Panc1 (cell line): ENCODE results near the gene MYADM. TPM values are rescaled to one million over a fixed set of nuclear protein-coding genes. Genes with fewer than 3 reads are reported as not detected.

ENCODE experiments used
- ATAC-seq: fragments of 200-7000 bp; cut with Tn5 transposase; 2 replicates; pipeline ENCODE4 v1.9.1; 2020; ENCODE audit warnings: mild to moderate bottlenecking, moderate library complexity
- BruUV-seq: library from RNA; stranded (reverse); fragments of 400-500 nt; replicated peaks from 2 replicates; lab custom pipeline; 2021; lab: Mats Ljungman, UMichigan
- CTCF ChIA-PET: fragments of 300-600 bp; sonication (Branson Sonifier 250); formaldehyde crosslinking; loops from one replicate; lab custom pipeline; 2022; ENCODE audit warnings: antibody characterized with exemption; lab: Charles Lee
- POLR2A ChIA-PET: fragments of 300-600 bp; sonication (Branson Sonifier 250); formaldehyde crosslinking; loops from one replicate; lab custom pipeline; 2022; ENCODE audit warnings: antibody characterized with exemption; lab: Charles Lee
- DNase-seq: peaks from one replicate; pipeline ENCODE4 v3.0.0-alpha.2; 2010; ENCODE audit warnings: low read depth, low spot score
- H3K27ac ChIP-seq: 2 replicates; pipeline ENCODE4 v1.5.1; 2011; ENCODE audit warnings: mild to moderate bottlenecking, low read length, inconsistent platforms
- H3K27me3 ChIP-seq: fragments of 200-500 bp; sonication (Bioruptor generic); 2 replicates; pipeline ENCODE4 v1.6.0; 2014; ENCODE audit warnings: low read length, inconsistent platforms; ENCODE audit not compliant: control insufficient read depth, insufficient read depth
- H3K36me3 ChIP-seq: fragments of 200-500 bp; sonication (Bioruptor generic); 2 replicates; pipeline ENCODE4 v1.5.1; 2014; ENCODE audit warnings: inconsistent platforms, mild to moderate bottlenecking, low read length, moderate library complexity; ENCODE audit not compliant: control insufficient read depth, insufficient read depth
- H3K4me1 ChIP-seq: 2 replicates; pipeline ENCODE4 v1.5.1; 2011; ENCODE audit warnings: inconsistent platforms, mild to moderate bottlenecking, low read length, moderate library complexity; ENCODE audit not compliant: control insufficient read depth, insufficient read depth
- H3K4me3 ChIP-seq, 2 experiments: 2 replicates each; pipeline ENCODE4 v1.5.1; 2011 to 2012; ENCODE audit warnings: low read depth in 2 of 2, low read length in 2 of 2, mild to moderate bottlenecking in 2 of 2, inconsistent platforms in 1 of 2, moderate library complexity in 1 of 2
- H3K9me3 ChIP-seq: fragments of 200-500 bp; sonication (Bioruptor generic); 2 replicates; pipeline ENCODE4 v1.5.1; 2014; ENCODE audit warnings: low read depth, mild to moderate bottlenecking, inconsistent platforms, low read length, moderate library complexity; ENCODE audit not compliant: control insufficient read depth, insufficient read depth
- CTCF ChIP-seq: fragments of 450-650 bp; IDR thresholded peaks from 2 replicates; pipeline ENCODE4 v1.5.1; 2017; ENCODE audit warnings: mild to moderate bottlenecking
- POLR2AphosphoS5 ChIP-seq: IDR thresholded peaks from 2 replicates; pipeline ENCODE4 v1.6.1; 2012; ENCODE audit warnings: mild to moderate bottlenecking, low read depth, low read length, moderate library complexity
- SIN3A ChIP-seq: IDR thresholded peaks from 2 replicates; pipeline ENCODE4 v1.6.1; 2012; ENCODE audit warnings: low read depth, mild to moderate bottlenecking, low read length, moderate library complexity, borderline replicate concordance; ENCODE audit not compliant: insufficient read depth
- TCF7L2 ChIP-seq: IDR thresholded peaks from 2 replicates; pipeline ENCODE4 v1.6.1; 2011; ENCODE audit warnings: mild to moderate bottlenecking, low read depth, low read length, inconsistent platforms
- in situ Hi-C: cut with HindIII; loops from 2 replicates; pipeline ENCODE4 v1.10.0; 2016; ENCODE audit warnings: low sequenced_read_pairs, low pct_unique_long_range_greater_than_20kb
- intact Hi-C: fragments of 100-400 bp; cut with micrococcal nuclease; formaldehyde crosslinking; loops from one replicate; pipeline ENCODE4 v1.10.0; 2022; ENCODE audit not compliant: unreplicated experiment
- total RNA-seq: library from RNA; stranded (reverse); gene quantifications from one replicate; pipeline ENCODE4 v1.2.1, GENCODE V29; 2021; ENCODE audit not compliant: unreplicated experiment
- TF ChIP-seq, protein P1 (sequence below), 2 experiments: IDR thresholded peaks; 2 replicates each; pipeline ENCODE4 v1.6.1; 2011 to 2012; ENCODE audit warnings: low read depth in 2 of 2, control low read depth in 1 of 2, low read length in 1 of 2, mild to moderate bottlenecking in 1 of 2, moderate library complexity in 1 of 2; ENCODE audit not compliant: insufficient read depth in 1 of 2

The MYADM gene
- total RNA-seq, 1 experiment from 2014 or later = 469 TPM

GRCh38 chr19:53907193-53907581, 39.5 kb downstream of the MYADM start:
- Histone ChIP-seq H3K36me3 (no peaks in the 10 kb centered on the region), H3K4me3 (peak overlapping the region; percentile 33 to 64), H3K27ac (peak overlapping the region; percentile 36; the same call in 1 of the 2 replicates), H3K4me1 (peaks cover 23% of the 10 kb centered on the region), H3K27me3 (no peaks in the 10 kb centered on the region), H3K9me3 (no peaks in the 10 kb centered on the region)
- ATAC-seq = peak; percentile 25
- intact Hi-C loops = loop anchor here (5.0 kb wide), 1 partner anchor 115 kb away; no protein-coding TSS in a partner anchor
- no peak for DNase-seq
- no TSS peak for BruUV-seq
- in situ Hi-C loops = loop anchor here (10.0 to 25.0 kb wide), 2 partner anchors 62 to 130 kb away; no protein-coding TSS in a partner anchor
- TF ChIP-seq, protein P1, sequence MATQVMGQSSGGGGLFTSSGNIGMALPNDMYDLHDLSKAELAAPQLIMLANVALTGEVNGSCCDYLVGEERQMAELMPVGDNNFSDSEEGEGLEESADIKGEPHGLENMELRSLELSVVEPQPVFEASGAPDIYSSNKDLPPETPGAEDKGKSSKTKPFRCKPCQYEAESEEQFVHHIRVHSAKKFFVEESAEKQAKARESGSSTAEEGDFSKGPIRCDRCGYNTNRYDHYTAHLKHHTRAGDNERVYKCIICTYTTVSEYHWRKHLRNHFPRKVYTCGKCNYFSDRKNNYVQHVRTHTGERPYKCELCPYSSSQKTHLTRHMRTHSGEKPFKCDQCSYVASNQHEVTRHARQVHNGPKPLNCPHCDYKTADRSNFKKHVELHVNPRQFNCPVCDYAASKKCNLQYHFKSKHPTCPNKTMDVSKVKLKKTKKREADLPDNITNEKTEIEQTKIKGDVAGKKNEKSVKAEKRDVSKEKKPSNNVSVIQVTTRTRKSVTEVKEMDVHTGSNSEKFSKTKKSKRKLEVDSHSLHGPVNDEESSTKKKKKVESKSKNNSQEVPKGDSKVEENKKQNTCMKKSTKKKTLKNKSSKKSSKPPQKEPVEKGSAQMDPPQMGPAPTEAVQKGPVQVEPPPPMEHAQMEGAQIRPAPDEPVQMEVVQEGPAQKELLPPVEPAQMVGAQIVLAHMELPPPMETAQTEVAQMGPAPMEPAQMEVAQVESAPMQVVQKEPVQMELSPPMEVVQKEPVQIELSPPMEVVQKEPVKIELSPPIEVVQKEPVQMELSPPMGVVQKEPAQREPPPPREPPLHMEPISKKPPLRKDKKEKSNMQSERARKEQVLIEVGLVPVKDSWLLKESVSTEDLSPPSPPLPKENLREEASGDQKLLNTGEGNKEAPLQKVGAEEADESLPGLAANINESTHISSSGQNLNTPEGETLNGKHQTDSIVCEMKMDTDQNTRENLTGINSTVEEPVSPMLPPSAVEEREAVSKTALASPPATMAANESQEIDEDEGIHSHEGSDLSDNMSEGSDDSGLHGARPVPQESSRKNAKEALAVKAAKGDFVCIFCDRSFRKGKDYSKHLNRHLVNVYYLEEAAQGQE (IDR thresholded peaks at IDR 0.05; ENCODE audit: insufficient read depth in 1 of 2, low read depth in 2 of 2, low read length in 1 of 2) = no peak
- TF ChIP-seq TCF7L2 (no peak), CTCF (no peak)
- ChIA-PET POLR2A (no interaction called here), CTCF (interaction anchor here (1.3 to 1.6 kb wide), 2 partner anchors 123 to 124 kb away, joined by 3 to 8 read pairs; no protein-coding TSS in a partner anchor)

DNA sequence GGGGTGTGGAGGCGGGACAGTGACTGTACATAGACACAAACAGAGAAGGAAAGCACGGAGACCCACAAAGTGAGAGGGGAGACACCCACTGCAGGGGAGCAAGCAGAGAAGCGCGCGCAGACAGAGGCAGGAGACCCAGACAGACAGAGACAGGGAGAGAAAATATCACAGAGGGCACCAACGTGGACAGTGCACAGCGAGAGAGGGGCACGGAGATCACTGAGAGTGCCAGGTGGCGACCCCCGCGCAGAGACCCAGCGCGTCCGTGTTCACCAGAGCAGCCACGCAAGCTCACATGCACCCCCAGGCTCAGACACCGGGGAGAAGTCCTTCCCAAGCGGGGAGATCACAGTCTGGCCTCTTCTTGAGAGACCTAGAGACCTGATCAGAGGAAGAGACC, 40.0 kb downstream of the MYADM start:
- DNase-seq = no peak
- in situ Hi-C loops (loop anchor here (10.0 to 25.0 kb wide), 2 partner anchors 63 to 130 kb away; no protein-coding TSS in a partner anchor), intact Hi-C loops (loop anchor here (2.0 to 5.0 kb wide), 2 partner anchors 71 to 115 kb away; no protein-coding TSS in a partner anchor)
- CTCF ChIA-PET = interaction anchor here (0.7 to 1.6 kb wide), 2 partner anchors 122 to 154 kb away, joined by 7 to 8 read pairs; no protein-coding TSS in a partner anchor
- no peaks in the 10 kb centered on the region for H3K36me3 ChIP-seq
- TF ChIP-seq SIN3A (no peak), CTCF (no peak), POLR2AphosphoS5 (no peak)
- TF ChIP-seq, protein P1 (IDR thresholded peaks at IDR 0.05; ENCODE audit: insufficient read depth in 1 of 2, low read depth in 2 of 2, low read length in 1 of 2) = no peak
- peak; percentile 7 for ATAC-seq
- H3K27ac ChIP-seq = 0 out of 2 replicates have a peak overlapping the region, but pooled peaks have one; percentile 5
- H3K9me3 ChIP-seq = no peaks in the 10 kb centered on the region
- no peaks in the 10 kb centered on the region for H3K27me3 ChIP-seq
- peak overlapping the region; percentile 1 to 64; a peak in 3 of 4 replicates for H3K4me3 ChIP-seq
- POLR2A ChIA-PET = no interaction called here
- peaks cover 23% of the 10 kb centered on the region for H3K4me1 ChIP-seq
- BruUV-seq = no TSS peak
